Ishikawa (cell line): ENCODE measurements around the gene RNF220.

Experiments
- CEBPB ChIP-seq: IDR thresholded peaks from 2 replicates; pipeline ENCODE4 v1.6.1; 2012
- CREB1 ChIP-seq: IDR thresholded peaks from 2 replicates; pipeline ENCODE4 v1.6.1; 2012; ENCODE audit warnings: low read depth
- EP300 ChIP-seq: IDR thresholded peaks from 2 replicates; pipeline ENCODE4 v1.6.1; 2012; ENCODE audit warnings: borderline replicate concordance
- FOXM1 ChIP-seq: IDR thresholded peaks from 2 replicates; pipeline ENCODE4 v1.6.1; 2012; ENCODE audit warnings: low read depth, borderline replicate concordance
- RAD21 ChIP-seq: IDR thresholded peaks from 2 replicates; pipeline ENCODE4 v1.6.1; 2012; ENCODE audit warnings: low read depth
- TEAD4 ChIP-seq: IDR thresholded peaks from 2 replicates; pipeline ENCODE4 v1.6.1; 2012
- YY1 ChIP-seq: IDR thresholded peaks from 2 replicates; pipeline ENCODE4 v1.6.1; 2012; ENCODE audit warnings: low read depth
- TF ChIP-seq, protein P1 (sequence below): IDR thresholded peaks from 2 replicates; pipeline ENCODE4 v1.6.1; 2012
- TF ChIP-seq, protein P2 (sequence below): IDR thresholded peaks from 2 replicates; pipeline ENCODE4 v1.6.1; 2012
- TF ChIP-seq, protein P3 (sequence below): IDR thresholded peaks from 2 replicates; pipeline ENCODE4 v1.6.1; 2012; ENCODE audit warnings: low read depth, mild to moderate bottlenecking

DNA sequence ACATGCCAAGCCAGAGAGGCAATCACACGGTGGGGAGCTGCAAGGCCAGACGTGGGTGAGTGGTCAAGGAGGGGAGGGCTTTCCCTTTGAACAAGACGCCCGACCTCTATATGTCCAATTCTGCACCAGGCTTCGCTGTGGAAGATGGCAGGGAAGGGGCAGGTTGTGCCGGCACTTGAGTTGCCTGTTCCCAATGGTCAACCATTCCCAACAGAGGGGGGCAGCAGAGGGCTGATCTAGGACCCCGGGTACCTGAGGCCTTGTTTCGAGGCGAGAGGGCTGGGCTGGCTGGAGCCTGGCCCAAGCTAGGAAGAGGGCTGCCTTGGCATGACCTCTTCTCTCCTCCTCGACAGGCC lies 204.3 kb downstream of the RNF220 start:
- TF ChIP-seq CEBPB (no peak), YY1 (no peak), TEAD4 (no peak), FOXM1 (no peak), EP300 (no peak), RAD21 (peak; percentile 81), CREB1 (no peak)
- TF ChIP-seq, protein P1, sequence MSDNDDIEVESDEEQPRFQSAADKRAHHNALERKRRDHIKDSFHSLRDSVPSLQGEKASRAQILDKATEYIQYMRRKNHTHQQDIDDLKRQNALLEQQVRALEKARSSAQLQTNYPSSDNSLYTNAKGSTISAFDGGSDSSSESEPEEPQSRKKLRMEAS: peak; percentile 54; the same call in 1 of the 2 replicates
- TF ChIP-seq, protein P2, sequence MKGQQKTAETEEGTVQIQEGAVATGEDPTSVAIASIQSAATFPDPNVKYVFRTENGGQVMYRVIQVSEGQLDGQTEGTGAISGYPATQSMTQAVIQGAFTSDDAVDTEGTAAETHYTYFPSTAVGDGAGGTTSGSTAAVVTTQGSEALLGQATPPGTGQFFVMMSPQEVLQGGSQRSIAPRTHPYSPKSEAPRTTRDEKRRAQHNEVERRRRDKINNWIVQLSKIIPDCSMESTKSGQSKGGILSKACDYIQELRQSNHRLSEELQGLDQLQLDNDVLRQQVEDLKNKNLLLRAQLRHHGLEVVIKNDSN: no peak
- TF ChIP-seq, protein P3, sequence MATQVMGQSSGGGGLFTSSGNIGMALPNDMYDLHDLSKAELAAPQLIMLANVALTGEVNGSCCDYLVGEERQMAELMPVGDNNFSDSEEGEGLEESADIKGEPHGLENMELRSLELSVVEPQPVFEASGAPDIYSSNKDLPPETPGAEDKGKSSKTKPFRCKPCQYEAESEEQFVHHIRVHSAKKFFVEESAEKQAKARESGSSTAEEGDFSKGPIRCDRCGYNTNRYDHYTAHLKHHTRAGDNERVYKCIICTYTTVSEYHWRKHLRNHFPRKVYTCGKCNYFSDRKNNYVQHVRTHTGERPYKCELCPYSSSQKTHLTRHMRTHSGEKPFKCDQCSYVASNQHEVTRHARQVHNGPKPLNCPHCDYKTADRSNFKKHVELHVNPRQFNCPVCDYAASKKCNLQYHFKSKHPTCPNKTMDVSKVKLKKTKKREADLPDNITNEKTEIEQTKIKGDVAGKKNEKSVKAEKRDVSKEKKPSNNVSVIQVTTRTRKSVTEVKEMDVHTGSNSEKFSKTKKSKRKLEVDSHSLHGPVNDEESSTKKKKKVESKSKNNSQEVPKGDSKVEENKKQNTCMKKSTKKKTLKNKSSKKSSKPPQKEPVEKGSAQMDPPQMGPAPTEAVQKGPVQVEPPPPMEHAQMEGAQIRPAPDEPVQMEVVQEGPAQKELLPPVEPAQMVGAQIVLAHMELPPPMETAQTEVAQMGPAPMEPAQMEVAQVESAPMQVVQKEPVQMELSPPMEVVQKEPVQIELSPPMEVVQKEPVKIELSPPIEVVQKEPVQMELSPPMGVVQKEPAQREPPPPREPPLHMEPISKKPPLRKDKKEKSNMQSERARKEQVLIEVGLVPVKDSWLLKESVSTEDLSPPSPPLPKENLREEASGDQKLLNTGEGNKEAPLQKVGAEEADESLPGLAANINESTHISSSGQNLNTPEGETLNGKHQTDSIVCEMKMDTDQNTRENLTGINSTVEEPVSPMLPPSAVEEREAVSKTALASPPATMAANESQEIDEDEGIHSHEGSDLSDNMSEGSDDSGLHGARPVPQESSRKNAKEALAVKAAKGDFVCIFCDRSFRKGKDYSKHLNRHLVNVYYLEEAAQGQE: no peak
